C4-2B (cell line): ENCODE measurements around the gene HOXA10.

Experiments used
- ZFX ChIP-seq: fragments of 450-650 bp; IDR thresholded peaks from 2 replicates; pipeline ENCODE4 v1.6.1; 2017
- TF ChIP-seq, protein P1 (sequence below): fragments of 450-650 bp; conservative IDR thresholded peaks from 2 replicates; pipeline ENCODE4 v1.5.1; 2017; ENCODE audit warnings: mild to moderate bottlenecking

DNA sequence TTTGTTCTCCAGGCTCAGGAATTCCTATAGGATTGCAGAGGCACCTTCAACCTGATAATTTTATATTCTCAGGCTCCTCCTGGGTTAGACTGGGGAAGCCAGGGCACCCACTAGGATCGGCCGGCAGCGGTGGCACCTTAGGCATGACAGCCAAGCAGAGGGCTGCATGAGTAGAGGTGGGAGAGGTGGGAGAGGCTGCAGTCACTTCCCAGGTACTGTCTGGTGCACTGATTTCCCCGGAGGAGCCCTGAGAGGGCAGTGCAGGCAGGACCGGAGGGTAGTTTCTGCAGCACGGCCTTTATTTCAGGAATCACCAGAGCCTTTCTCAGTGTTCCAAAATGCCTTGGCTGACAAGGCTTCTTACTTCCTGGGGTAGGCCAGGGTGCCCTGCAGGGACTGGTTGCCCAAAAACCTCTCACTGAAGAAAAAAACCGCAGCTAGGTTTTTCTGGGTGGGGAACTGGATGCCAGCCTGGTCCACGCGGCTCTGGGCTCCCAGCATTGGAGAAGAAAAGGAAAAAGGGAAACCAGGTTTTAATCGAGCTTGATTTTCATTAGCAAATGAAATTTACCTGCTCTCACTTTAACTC, 29.3 kb upstream of the HOXA10 start:
- TF ChIP-seq, protein P1, sequence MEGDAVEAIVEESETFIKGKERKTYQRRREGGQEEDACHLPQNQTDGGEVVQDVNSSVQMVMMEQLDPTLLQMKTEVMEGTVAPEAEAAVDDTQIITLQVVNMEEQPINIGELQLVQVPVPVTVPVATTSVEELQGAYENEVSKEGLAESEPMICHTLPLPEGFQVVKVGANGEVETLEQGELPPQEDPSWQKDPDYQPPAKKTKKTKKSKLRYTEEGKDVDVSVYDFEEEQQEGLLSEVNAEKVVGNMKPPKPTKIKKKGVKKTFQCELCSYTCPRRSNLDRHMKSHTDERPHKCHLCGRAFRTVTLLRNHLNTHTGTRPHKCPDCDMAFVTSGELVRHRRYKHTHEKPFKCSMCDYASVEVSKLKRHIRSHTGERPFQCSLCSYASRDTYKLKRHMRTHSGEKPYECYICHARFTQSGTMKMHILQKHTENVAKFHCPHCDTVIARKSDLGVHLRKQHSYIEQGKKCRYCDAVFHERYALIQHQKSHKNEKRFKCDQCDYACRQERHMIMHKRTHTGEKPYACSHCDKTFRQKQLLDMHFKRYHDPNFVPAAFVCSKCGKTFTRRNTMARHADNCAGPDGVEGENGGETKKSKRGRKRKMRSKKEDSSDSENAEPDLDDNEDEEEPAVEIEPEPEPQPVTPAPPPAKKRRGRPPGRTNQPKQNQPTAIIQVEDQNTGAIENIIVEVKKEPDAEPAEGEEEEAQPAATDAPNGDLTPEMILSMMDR, result no peak
- TF ChIP-seq ZFX, result no peak
